GM23248 (cell line): ENCODE data around the gene SETD5.

ENCODE experiments used
- EZH2 ChIP-seq: fragments of 200-600 bp; sonication (generic); IDR thresholded peaks from 2 replicates; pipeline ENCODE4 v1.6.1; 2018; ENCODE audit warnings: antibody characterized with exemption, mild to moderate bottlenecking; ENCODE audit not compliant: insufficient read depth, poor library complexity, severe bottlenecking
- EZH2phosphoT487 ChIP-seq: fragments of 200-600 bp; sonication (generic); IDR thresholded peaks from 2 replicates; pipeline ENCODE4 v1.6.1; 2018; ENCODE audit warnings: antibody characterized with exemption, moderate library complexity, mild to moderate bottlenecking, low read depth; ENCODE audit not compliant: insufficient read depth

GRCh38 chr3:9401986-9402385 lies 4.6 kb downstream of the SETD5 start:
- TF ChIP-seq EZH2 (no peak), EZH2phosphoT487 (no peak)
